Left renal cortex interstitium (tissue), 4 donors: ENCODE measurements around the gene CRISPLD2. TPM values are rescaled to one million over a fixed set of nuclear protein-coding genes. Genes with fewer than 3 reads are reported as not detected.

Experiments
- DNase-seq, 4 donors: peaks; one replicate each; pipeline ENCODE4 v3.0.0-alpha.2; 2013; ENCODE audit warnings: low read depth in 4 of 4, low spot score in 2 of 4, missing footprints in 1 of 4
- polyA plus RNA-seq, 4 donors: library from polyadenylated mRNA; unstranded; fragments of 120-200 nt; gene quantifications; one replicate each; pipeline ENCODE4 v1.2.1, GENCODE V29; 2013; ENCODE audit not compliant: insufficient read length in 4 of 4

The CRISPLD2 gene
- polyA plus RNA-seq, 4 donors, result 7.2 to 8.3 (median 8.0) TPM

GRCh38 chr16:84795329-84796053 lies 24.3 kb upstream of the CRISPLD2 start:
- DNase-seq, result peak in 1 of 4 donors; percentile 13

GRCh38 chr16:84800158-84800978 lies 19.4 kb upstream of the CRISPLD2 start:
- DNase-seq, result no peak

GRCh38 chr16:84803146-84803545 lies 16.6 kb upstream of the CRISPLD2 start:
- no peak for DNase-seq

- no peak for DNase-seq
Measured at GRCh38 chr16:84804326-84804725, 15.5 kb upstream of the CRISPLD2 start.

GRCh38 chr16:84806256-84806889 lies 13.4 kb upstream of the CRISPLD2 start:
- no peak for DNase-seq

GRCh38 chr16:84806890-84807258 lies 12.9 kb upstream of the CRISPLD2 start:
- DNase-seq, result no peak

- no peak for DNase-seq
Measured at GRCh38 chr16:84807776-84808175, 12.0 kb upstream of the CRISPLD2 start.

- no peak for DNase-seq
Measured at GRCh38 chr16:84808826-84809225, 11.0 kb upstream of the CRISPLD2 start.

GRCh38 chr16:84810518-84811273 lies 9.1 kb upstream of the CRISPLD2 start:
- no peak for DNase-seq

GRCh38 chr16:84811529-84811928 lies 8.3 kb upstream of the CRISPLD2 start:
- no peak for DNase-seq

- no peak for DNase-seq
Measured at GRCh38 chr16:84813141-84813934, 6.4 kb upstream of the CRISPLD2 start.

- DNase-seq, result no peak
Measured at GRCh38 chr16:84815462-84815861, 4.3 kb upstream of the CRISPLD2 start.

GRCh38 chr16:84816023-84816422 lies 3.8 kb upstream of the CRISPLD2 start:
- no peak for DNase-seq

- DNase-seq, result no peak
Measured at GRCh38 chr16:84816485-84816884, 3.3 kb upstream of the CRISPLD2 start.

- no peak for DNase-seq
Measured at GRCh38 chr16:84817206-84817605, 2.6 kb upstream of the CRISPLD2 start.

GRCh38 chr16:84817613-84818012 lies 2.2 kb upstream of the CRISPLD2 start:
- no peak for DNase-seq

GRCh38 chr16:84818133-84818532 lies 1.7 kb upstream of the CRISPLD2 start:
- no peak for DNase-seq

GRCh38 chr16:84818989-84819643 lies 669 bp upstream of the CRISPLD2 start:
- no peak for DNase-seq

- no peak for DNase-seq
Measured at GRCh38 chr16:84820305-84820684, 510 bp downstream of the CRISPLD2 start.

- DNase-seq, result no peak
Measured at GRCh38 chr16:84820771-84821170, 986 bp downstream of the CRISPLD2 start.
